ENCODE data around the gene NCOA4. TPM values are rescaled to one million over a fixed set of nuclear protein-coding genes. Genes with fewer than 3 reads are reported as not detected.
A peak's percentile ranks its signal among the peaks of the same experiment; 100 is the strongest.

Gene NCOA4
- total RNA-seq, 1 experiment from 2014 or later = 61.7 TPM

- Histone ChIP-seq H3K9me3 (ENCODE audit: low read length) (no peaks in the 10 kb centered on the region), H3K79me2 (ENCODE audit: low read length) (peaks cover 18% of the 10 kb centered on the region), H3K4me3 (ENCODE audit: low read length) (no peak overlapping the region), H3K4me1 (ENCODE audit: insufficient read depth, low read length) (peaks cover 6% of the 10 kb centered on the region; the same call in 1 of the 2 replicates), H3K27ac (ENCODE audit: low read length) (no peak overlapping the region), H3K4me2 (ENCODE audit: low read length) (no peak overlapping the region), H3K27me3 (ENCODE audit: low read length) (no peaks in the 10 kb centered on the region), H3F3A (ENCODE audit: low read length, unreplicated experiment) (no peaks in the 10 kb centered on the region), H3K9ac (ENCODE audit: low read length) (no peak overlapping the region), H3K36me3 (ENCODE audit: low read depth, low read length) (no peaks in the 10 kb centered on the region), H2AFZ (ENCODE audit: low read length) (0 out of 2 replicates have a peak overlapping the region, but pooled peaks have one; percentile 26), H3K9me2 (replicated peaks; ENCODE audit: low read length) (no peaks in the 10 kb centered on the region), H4K20me1 (ENCODE audit: low read length) (peaks cover 10% of the 10 kb centered on the region; the same call in 1 of the 2 replicates)
- intact Hi-C loops (cut with micrococcal nuclease) = no loop called here
- ATAC-seq = no peak
- ChIA-PET CTCF (interaction anchor here (0.6 kb wide), 1 partner anchor 10 kb away, joined by 4 read pairs; no protein-coding TSS in a partner anchor), POLR2A (ENCODE audit: unreplicated experiment) (no interaction called here)
- no TSS peak for BruUV-seq (replicated peaks)
- TF ChIP-seq EZH2 (IDR thresholded peaks at IDR 0.05; ENCODE audit: low read length, unreplicated experiment) = no peak
- no peak for TF ChIP-seq EZH2phosphoT487 (IDR thresholded peaks at IDR 0.05; ENCODE audit: borderline replicate concordance, low read length)
- TF ChIP-seq, protein P1, sequence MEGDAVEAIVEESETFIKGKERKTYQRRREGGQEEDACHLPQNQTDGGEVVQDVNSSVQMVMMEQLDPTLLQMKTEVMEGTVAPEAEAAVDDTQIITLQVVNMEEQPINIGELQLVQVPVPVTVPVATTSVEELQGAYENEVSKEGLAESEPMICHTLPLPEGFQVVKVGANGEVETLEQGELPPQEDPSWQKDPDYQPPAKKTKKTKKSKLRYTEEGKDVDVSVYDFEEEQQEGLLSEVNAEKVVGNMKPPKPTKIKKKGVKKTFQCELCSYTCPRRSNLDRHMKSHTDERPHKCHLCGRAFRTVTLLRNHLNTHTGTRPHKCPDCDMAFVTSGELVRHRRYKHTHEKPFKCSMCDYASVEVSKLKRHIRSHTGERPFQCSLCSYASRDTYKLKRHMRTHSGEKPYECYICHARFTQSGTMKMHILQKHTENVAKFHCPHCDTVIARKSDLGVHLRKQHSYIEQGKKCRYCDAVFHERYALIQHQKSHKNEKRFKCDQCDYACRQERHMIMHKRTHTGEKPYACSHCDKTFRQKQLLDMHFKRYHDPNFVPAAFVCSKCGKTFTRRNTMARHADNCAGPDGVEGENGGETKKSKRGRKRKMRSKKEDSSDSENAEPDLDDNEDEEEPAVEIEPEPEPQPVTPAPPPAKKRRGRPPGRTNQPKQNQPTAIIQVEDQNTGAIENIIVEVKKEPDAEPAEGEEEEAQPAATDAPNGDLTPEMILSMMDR (conservative IDR thresholded peaks at IDR 0.05; ENCODE audit: low read depth, low read length) = no peak
- DNase-seq = peak; percentile 52
Measured at GRCh38 chr10:46033602-46034011, 3.2 kb upstream of the NCOA4 start.

GRCh38 chr10:46031648-46032532 is 1.5 kb upstream of the NCOA4 start:
- H3K27me3 ChIP-seq (ENCODE audit: low read length) = no peaks in the 10 kb centered on the region
- no peak overlapping the region for H3K4me2 ChIP-seq (ENCODE audit: low read length)
- no peak overlapping the region for H3K4me3 ChIP-seq (ENCODE audit: low read length)
- no peaks in the 10 kb centered on the region for H3K36me3 ChIP-seq (ENCODE audit: low read depth, low read length)
- intact Hi-C loops (cut with micrococcal nuclease) = no loop called here
- TF ChIP-seq, protein P1 (conservative IDR thresholded peaks at IDR 0.05; ENCODE audit: low read depth, low read length) = no peak
- TF ChIP-seq EZH2 (IDR thresholded peaks at IDR 0.05; ENCODE audit: low read length, unreplicated experiment) = no peak
- TF ChIP-seq EZH2phosphoT487 (IDR thresholded peaks at IDR 0.05; ENCODE audit: borderline replicate concordance, low read length) = no peak
- DNase-seq (no peak), ATAC-seq (no peak)
- H3K9me2 ChIP-seq (replicated peaks; ENCODE audit: low read length) = no peaks in the 10 kb centered on the region
- H2AFZ ChIP-seq (ENCODE audit: low read length) = no peak overlapping the region
- ChIA-PET CTCF (no interaction called here), POLR2A (ENCODE audit: unreplicated experiment) (no interaction called here)
- H3F3A ChIP-seq (ENCODE audit: low read length, unreplicated experiment) = no peaks in the 10 kb centered on the region
- H4K20me1 ChIP-seq (ENCODE audit: low read length) = peaks cover 23% of the 10 kb centered on the region
- BruUV-seq (replicated peaks) = no TSS peak
- H3K27ac ChIP-seq (ENCODE audit: low read length) = no peak overlapping the region
- no peaks in the 10 kb centered on the region for H3K9me3 ChIP-seq (ENCODE audit: low read length)
- no peak overlapping the region for H3K9ac ChIP-seq (ENCODE audit: low read length)
- peaks cover 35% of the 10 kb centered on the region for H3K79me2 ChIP-seq (ENCODE audit: low read length)
- peaks cover 13% of the 10 kb centered on the region for H3K4me1 ChIP-seq (ENCODE audit: insufficient read depth, low read length)
